IPS DF 6.9 (cell line): Measurements from ENCODE around the gene POLR1A.

Experiments used
- DNase-seq: peaks from one replicate; pipeline ENCODE4 v3.0.0-alpha.2; 2013; ENCODE audit warnings: low read depth, low spot score
- H3K27ac ChIP-seq: one replicate; pipeline ENCODE4 v1.5.1; 2013; ENCODE audit warnings: low read length, control low read depth
- H3K27me3 ChIP-seq: 2 replicates; pipeline ENCODE4 v1.6.1; 2013; ENCODE audit warnings: mild to moderate bottlenecking, low read length; ENCODE audit not compliant: control insufficient read depth, insufficient read depth
- H3K36me3 ChIP-seq: 2 replicates; pipeline ENCODE4 v1.6.1; 2013; ENCODE audit warnings: low read length; ENCODE audit not compliant: control insufficient read depth, insufficient read depth
- H3K4me1 ChIP-seq: 2 replicates; pipeline ENCODE4 v1.6.1; 2013; ENCODE audit warnings: low read length; ENCODE audit not compliant: control insufficient read depth, insufficient read depth
- H3K4me3 ChIP-seq: 2 replicates; pipeline ENCODE4 v1.5.1; 2013; ENCODE audit warnings: mild to moderate bottlenecking, low read length
- H3K9me3 ChIP-seq: 2 replicates; pipeline ENCODE4 v1.6.1; 2013; ENCODE audit warnings: low read length, inconsistent platforms; ENCODE audit not compliant: control insufficient read depth, insufficient read depth
- WGBS: extraction: QIAGEN DNeasy Blood & Tissue Kit; methylation state at CpG from one replicate; pipeline ENCODE4 v1.1.7; 2013; ENCODE audit warnings: mixed read lengths, missing lambda C conversion rate; ENCODE audit not compliant: insufficient read length, insufficient coverage; 5-methylcytosine and 5-hydroxymethylcytosine counted together

POLR1A gene

DNA sequence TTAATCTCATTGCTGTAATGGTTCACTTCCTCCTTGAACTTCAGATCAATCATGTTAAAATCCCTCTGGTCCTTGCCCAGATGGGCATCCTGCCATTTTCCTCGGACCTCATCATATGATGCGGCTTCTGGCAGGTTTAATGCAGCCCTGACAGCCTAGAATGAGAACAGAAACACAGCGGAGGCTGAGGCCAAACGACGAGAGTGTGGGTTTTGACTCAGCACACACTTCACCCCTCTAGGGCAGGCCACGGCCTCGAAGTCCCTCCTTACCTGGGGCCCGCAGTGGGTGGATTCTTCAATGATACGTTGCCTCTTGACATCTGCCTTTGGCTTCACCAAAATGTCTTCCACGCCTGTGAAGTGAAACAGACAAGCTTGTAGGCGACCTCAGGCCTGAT, 56.8 kb downstream of the POLR1A start:
- Histone ChIP-seq H3K27me3 (no peaks in the 10 kb centered on the region), H3K36me3 (peaks cover 49% of the 10 kb centered on the region), H3K27ac (no peak overlapping the region), H3K4me1 (no peaks in the 10 kb centered on the region), H3K9me3 (no peaks in the 10 kb centered on the region), H3K4me3 (no peak overlapping the region)
- no CpG with 5 or more reads among the region's 11 CpGs for WGBS
- no peak for DNase-seq

DNA sequence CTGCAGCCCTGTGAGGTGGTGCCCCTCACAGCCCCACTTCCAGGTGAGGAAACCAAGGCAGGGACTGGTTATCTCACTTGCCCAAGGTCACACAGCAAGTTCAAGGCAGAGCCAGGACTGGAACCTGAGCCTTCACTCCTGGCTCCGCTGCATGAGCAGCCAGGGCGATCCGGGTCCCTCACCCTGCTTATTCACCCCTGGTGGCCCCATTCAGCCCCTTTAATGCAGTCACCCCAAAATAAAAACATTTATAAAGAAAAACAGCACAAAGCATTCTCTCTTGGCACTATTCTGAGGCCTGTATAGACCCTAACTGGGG, 57.3 kb downstream of the POLR1A start:
- H3K27me3 ChIP-seq, result no peaks in the 10 kb centered on the region
- H3K36me3 ChIP-seq, result peaks cover 47% of the 10 kb centered on the region
- no peak for DNase-seq
- H3K27ac ChIP-seq, result no peak overlapping the region
- no CpG with 5 or more reads among the region's 3 CpGs for WGBS
- no peaks in the 10 kb centered on the region for H3K4me1 ChIP-seq
- no peaks in the 10 kb centered on the region for H3K9me3 ChIP-seq
- no peak overlapping the region for H3K4me3 ChIP-seq

DNA sequence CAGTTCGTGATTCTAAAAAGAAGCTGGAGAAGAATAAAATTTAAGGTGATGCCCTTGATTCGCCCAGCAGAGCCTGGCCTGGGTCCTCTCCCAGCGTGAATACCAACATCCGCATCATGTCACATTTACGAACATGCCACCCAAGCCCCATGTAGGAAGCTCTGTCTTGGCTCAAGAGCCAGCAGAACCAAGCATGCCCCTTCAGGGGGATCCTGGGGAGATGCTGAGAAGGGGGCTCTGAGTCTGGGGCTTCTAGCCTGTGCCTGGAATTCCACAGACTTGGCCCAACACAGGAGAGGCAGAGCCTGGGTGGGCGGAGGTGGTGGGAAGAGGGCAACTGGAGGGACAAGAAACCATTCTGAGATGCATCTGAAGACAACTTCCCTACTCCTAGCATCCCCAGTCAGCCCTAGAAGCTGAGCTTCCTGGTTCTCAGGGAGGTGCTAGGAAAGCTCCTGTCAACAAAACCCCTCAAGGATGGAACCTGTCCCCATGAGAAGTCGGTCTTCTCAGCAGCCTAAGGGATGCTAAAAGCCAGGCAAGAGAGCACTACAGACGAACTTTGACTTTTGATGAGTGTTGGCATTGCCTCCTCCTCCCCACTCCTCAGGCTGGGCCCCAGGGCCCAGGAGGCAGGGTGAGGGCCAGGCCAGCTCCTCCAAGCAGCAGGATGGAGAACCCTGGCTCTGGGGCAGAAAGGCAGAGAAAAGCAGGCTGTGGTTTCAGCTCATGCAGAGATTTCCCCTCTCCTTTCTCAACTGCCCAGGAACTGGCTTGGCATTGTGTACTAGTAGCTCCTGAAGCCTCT, 57.9 kb downstream of the POLR1A start:
- DNase-seq, result no peak
- Histone ChIP-seq H3K4me1 (no peaks in the 10 kb centered on the region), H3K9me3 (no peaks in the 10 kb centered on the region), H3K4me3 (no peak overlapping the region), H3K27me3 (no peaks in the 10 kb centered on the region), H3K36me3 (peaks cover 44% of the 10 kb centered on the region), H3K27ac (no peak overlapping the region)
- no CpG with 5 or more reads among the region's 8 CpGs for WGBS

DNA sequence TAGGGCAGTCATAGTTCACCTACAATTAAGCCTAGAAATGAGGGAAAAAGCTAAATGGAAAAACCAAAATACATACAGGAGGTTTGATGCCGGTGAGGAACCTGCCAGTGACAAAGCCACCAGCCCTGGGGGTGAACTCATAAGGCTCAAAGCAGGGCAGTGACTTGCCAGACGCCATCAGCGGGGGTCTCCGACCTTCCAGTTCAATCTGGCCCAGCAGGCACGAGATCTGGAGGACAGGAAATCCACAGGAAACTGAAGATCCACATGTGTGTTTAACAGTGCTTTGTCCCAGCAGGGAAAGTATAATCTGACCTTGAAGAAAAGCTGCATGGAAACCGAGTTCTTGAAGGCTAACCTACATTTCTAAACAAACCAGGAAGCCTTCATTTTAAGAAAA, 60.1 kb downstream of the POLR1A start:
- Histone ChIP-seq H3K27me3 (no peaks in the 10 kb centered on the region), H3K36me3 (peaks cover 54% of the 10 kb centered on the region), H3K27ac (no peak overlapping the region), H3K4me1 (no peaks in the 10 kb centered on the region), H3K4me3 (no peak overlapping the region), H3K9me3 (no peaks in the 10 kb centered on the region)
- no CpG with 5 or more reads among the region's 6 CpGs for WGBS
- no peak for DNase-seq

DNA sequence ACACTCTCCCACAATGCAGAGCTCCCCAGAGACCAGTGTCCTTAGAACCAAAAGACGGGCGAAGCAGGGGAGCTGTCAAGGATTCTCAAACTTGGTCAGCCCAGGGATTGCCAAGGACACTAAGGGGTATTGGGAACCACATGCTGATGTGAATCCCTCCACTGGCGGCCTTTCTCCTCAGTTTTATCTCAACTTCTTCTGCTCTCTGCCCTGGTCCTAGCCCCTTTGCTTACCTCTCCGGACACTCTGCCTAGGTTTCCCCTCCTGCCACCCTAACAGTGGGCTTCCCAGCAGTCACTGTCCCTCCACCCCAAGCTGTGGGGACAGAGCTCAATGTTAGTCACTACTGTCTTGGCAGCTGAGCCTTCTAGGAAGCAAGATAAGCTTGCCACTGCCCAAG, 61.1 kb downstream of the POLR1A start:
- no peaks in the 10 kb centered on the region for H3K27me3 ChIP-seq
- no peak for DNase-seq
- no peaks in the 10 kb centered on the region for H3K9me3 ChIP-seq
- WGBS, result no CpG with 5 or more reads among the region's 4 CpGs
- no peak overlapping the region for H3K4me3 ChIP-seq
- no peaks in the 10 kb centered on the region for H3K4me1 ChIP-seq
- peaks cover 59% of the 10 kb centered on the region for H3K36me3 ChIP-seq
- H3K27ac ChIP-seq, result no peak overlapping the region

DNA sequence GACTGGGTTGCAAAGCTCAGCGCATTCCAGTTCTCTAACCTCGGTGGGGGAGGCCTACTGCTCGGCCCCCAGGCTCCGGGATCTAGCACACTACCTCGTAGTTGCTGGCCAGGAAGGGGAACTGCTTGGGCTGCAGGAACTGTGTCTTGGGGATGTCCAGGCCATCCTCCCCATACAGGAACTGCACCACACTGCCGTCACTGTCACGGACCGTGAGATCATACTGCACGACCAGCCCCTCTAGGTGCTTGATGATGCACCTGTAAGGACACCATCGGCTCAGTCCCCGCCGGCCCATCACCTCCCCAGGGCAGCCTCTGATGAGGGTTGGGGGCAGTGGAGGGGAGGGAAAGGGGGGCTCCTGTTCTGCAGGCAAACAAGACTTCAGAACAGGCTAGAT, 61.6 kb downstream of the POLR1A start:
- H3K36me3 ChIP-seq, result peaks cover 62% of the 10 kb centered on the region

DNA sequence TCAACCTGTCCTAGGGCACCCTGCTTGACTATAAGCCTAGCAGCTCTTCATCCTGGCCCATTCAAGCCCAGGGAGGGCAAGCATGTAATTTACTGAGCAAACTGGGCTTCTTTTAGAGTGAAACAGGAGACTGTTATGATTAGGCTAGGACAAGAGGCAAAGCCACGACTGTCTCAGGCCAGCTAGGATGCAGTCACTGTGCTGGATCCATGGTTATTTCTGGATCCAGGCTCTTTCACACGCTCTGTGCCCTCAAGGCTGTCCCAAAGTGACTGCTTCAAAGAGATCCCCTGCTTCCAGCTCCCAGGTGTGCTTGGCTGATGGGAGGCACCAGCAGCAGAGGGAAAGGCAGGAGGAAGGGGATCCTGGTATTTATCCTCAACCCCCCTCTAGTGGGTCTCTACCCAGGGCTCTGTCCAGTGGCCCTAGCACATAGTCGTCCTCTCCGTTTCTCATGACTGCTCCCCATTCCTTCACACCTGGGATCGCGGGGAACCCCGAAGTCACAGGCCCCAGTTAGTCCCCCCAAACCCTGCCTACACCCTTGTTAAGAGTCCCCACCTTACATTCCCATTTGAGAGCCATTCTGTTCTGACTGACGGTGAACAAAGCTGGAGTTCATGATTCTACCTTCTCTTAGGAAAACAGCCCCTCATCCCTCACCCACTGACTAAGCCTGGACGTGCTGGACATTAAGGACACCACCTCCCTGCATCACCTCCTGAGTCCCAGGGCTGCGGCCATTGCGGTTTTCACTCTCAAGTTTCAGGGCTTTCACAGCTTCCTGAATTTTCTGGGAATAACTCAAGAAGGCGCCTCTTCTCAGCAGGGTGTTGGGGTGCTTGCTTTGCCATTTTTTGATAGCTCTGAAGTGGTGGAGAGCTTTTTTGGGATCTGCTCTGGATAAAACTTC, 63.2 kb downstream of the POLR1A start:
- no peaks in the 10 kb centered on the region for H3K9me3 ChIP-seq
- H3K4me1 ChIP-seq, result no peaks in the 10 kb centered on the region
- H3K27ac ChIP-seq, result no peak overlapping the region
- no peaks in the 10 kb centered on the region for H3K27me3 ChIP-seq
- H3K36me3 ChIP-seq, result peaks cover 58% of the 10 kb centered on the region
- DNase-seq, result no peak
- H3K4me3 ChIP-seq, result no peak overlapping the region
- no CpG with 5 or more reads among the region's 12 CpGs for WGBS

More for the DNA sequence above, 61.6 kb downstream of the POLR1A start:
- Histone ChIP-seq H3K27ac (no peak overlapping the region), H3K9me3 (no peaks in the 10 kb centered on the region), H3K27me3 (no peaks in the 10 kb centered on the region), H3K4me1 (no peaks in the 10 kb centered on the region), H3K4me3 (no peak overlapping the region)
- no CpG with 5 or more reads among the region's 12 CpGs for WGBS
- DNase-seq, result no peak

DNA sequence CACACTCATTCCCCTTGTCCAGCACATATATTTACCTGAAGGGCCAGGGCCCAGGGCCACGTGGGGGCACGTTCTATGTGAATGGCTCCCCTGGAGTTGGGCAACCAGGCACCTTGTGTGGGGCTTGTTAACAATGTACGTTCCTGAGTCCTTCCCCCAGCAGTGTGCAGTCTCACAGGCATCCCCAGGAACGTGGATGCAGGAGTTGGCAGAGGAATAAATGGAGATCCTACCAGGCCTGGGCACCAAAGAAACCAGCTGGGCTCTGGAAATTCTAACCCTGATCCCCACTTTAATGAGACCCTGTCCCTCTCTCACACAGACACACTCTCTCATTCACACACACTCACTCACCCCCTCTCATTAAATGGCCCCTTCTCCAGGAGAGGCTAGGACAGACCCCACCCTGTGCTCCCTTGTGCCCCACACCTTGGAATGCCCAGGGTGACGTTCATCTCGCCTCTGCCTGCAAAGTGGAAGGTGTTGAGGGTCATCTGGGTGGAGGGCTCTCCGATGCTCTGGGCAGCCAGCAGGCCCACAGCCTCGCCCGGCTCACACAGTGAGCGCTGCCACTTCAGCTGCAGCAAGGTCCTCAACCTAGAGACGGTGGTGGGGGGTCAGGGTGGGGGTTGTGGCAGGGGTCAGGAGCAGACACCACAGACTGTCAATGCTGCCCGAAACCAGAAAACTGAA, 65.6 kb downstream of the POLR1A start:
- WGBS, result no CpG with 5 or more reads among the region's 12 CpGs
- DNase-seq, result no peak
- no peaks in the 10 kb centered on the region for H3K9me3 ChIP-seq
- H3K27ac ChIP-seq, result no peak overlapping the region
- H3K27me3 ChIP-seq, result no peaks in the 10 kb centered on the region
- peaks cover 58% of the 10 kb centered on the region for H3K36me3 ChIP-seq
- no peaks in the 10 kb centered on the region for H3K4me1 ChIP-seq
- no peak overlapping the region for H3K4me3 ChIP-seq

DNA sequence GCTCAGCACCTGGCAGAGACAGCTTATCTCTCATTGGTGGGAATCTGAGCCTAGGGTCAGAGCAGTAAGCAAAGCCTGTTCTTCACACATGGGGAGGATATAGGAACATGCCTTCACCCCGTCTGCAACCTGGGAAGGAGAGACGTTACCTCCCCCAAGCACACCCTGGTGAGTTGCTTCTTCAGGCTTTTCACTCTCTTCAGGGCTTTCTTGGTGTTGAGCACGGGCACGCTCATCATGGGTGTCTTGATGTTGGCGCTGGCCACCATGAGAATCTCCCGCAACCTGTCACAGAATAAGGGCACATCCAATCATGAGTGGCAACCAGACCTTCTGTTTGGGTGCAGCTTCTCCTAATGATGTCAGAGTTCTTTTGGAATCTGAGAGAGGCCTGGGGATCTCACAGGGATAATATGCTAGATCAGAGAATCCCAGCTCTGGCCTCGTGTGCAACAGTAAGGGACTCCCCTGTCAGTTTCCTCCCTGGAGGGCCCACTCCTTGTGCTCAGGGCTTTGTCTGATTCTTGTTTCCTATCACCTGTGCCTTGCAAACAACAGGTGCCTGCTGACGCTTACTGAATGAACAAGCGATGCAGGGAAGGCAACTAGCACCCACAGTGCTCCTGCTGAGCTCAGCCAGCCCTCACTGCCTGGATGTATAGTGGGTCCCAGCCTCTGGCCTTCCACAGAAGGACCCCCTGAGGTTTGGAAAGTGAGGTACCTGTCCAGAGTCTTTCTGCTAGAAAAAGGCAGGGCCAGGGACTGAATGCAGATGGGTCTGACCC, 66.3 kb downstream of the POLR1A start:
- peaks cover 57% of the 10 kb centered on the region for H3K36me3 ChIP-seq
- no CpG with 5 or more reads among the region's 9 CpGs for WGBS

More for the DNA sequence above, 66.3 kb downstream of the POLR1A start:
- Histone ChIP-seq H3K27me3 (no peaks in the 10 kb centered on the region), H3K4me3 (no peak overlapping the region), H3K27ac (no peak overlapping the region), H3K9me3 (no peaks in the 10 kb centered on the region), H3K4me1 (no peaks in the 10 kb centered on the region)
- no peak for DNase-seq
